ENCODE measurements around the gene ZNF283.
"Not testable (repeated sequence)": the region's sequence is repeated elsewhere in the genome, so short reads cannot be mapped to it uniquely, and the experiment has no call there.

ZNF283 gene

GRCh38 chr19:43858174-43858573 is 31.1 kb downstream of the ZNF283 start:
- DNase-seq (ENCODE audit: low read depth) = no peak

GRCh38 chr19:43866923-43867322 is 39.8 kb downstream of the ZNF283 start:
- not testable (repeated sequence) for DNase-seq (ENCODE audit: low read depth)

- no peak for DNase-seq (ENCODE audit: low read depth)
Observed at GRCh38 chr19:43872547-43873336, 45.6 kb downstream of the ZNF283 start.

GRCh38 chr19:43880483-43880882 is 53.4 kb downstream of the ZNF283 start:
- DNase-seq (ENCODE audit: low read depth) = no peak

- no peak for DNase-seq (ENCODE audit: low read depth)
Observed at GRCh38 chr19:43883864-43884263, 56.7 kb downstream of the ZNF283 start, which contains the start of gene ZNF404. ZNF404 (minus strand) TSS chr19:43883964.

- no peak for DNase-seq (ENCODE audit: low read depth)
Observed at GRCh38 chr19:43895727-43896308, 68.7 kb downstream of the ZNF283 start.
